Left kidney (tissue), 8 donors: ENCODE results near the gene IGFL3. TPM values are rescaled to one million over a fixed set of nuclear protein-coding genes. Genes with fewer than 3 reads are reported as not detected.
"Not testable (repeated sequence)": the region's sequence is repeated elsewhere in the genome, so short reads cannot be mapped to it uniquely, and the experiment has no call there.

Experiments
- DNase-seq: peaks from one replicate; pipeline ENCODE4 v3.0.0-alpha.2; 2013
- long read RNA-seq, 8 donors: transcript quantifications; one replicate each; lab custom pipeline, GENCODE V29; 2026
- polyA plus RNA-seq: library from polyadenylated mRNA; unstranded; fragments of 120-200 nt; gene quantifications from one replicate; pipeline ENCODE4 v1.2.1, GENCODE V29; 2013; ENCODE audit not compliant: insufficient read length

IGFL3 gene
- not detected for polyA plus RNA-seq
- long read RNA-seq, donor 1, result 0 reads
- long read RNA-seq, donor 2, result 0 reads
- long read RNA-seq, donor 3, result 0 reads
- long read RNA-seq, donor 4, result 0 reads
- long read RNA-seq, donor 5, result 0 reads
- long read RNA-seq, donor 6, result 0 reads
- long read RNA-seq, donor 7, result 0 reads
- long read RNA-seq, donor 8, result 0 reads

DNA sequence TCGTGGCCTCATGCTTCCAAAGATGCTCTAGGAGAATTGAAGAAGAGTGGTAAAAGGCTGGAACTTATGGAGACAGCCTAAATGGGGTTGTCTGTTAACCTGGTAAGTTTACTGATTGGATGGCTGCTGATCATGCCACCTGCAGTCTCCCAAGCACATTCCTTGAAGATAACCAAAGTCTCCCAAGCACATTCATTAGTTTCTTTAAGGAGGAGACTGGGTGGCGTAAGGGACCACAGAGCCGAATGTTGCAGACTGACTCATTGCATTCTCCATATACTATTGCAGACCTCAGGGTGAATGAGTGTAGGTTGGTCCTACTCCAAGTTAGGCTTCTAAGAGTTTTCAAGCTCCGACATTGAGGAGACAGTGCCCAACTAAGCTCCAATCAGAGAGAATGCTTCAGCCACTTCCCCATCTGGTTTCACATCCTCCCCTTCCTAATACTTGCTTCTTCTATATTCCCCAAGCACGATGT lies at the start of gene IGFL3:
TSS of gene IGFL3 (minus strand) at position 51 of the 478 bp plus-strand sequence. CDS start at position 12, 39 bp downstream.
- no peak for DNase-seq

DNA sequence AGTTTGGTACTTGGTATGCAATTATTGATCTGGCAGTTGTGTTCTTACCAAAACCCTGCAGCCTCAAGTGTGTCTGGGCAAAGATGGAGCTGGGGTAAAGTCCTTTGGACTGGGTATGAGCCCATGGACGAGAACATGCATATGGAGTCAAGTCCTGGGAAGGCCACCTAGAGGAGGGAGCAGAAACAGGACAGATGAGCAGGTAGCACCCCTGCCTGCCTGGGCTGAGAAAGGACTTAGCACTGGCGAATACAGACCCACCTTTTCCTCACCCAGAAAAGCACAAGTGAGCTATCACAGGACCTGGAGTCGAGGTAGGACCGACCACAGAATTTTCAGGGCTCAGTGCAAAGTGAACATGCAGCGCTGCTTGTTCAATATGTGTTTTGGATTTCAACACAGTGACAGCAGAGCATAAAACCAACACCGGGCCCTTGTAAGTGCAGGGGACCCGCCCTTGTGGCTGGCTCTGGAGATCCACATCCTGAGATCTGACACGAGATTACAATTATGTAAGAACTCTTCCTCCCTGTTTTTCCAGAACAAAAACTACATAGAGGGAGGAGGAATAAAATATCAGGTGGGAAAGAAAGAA lies 49.5 kb upstream of the IGFL3 start:
- DNase-seq, result no peak

DNA sequence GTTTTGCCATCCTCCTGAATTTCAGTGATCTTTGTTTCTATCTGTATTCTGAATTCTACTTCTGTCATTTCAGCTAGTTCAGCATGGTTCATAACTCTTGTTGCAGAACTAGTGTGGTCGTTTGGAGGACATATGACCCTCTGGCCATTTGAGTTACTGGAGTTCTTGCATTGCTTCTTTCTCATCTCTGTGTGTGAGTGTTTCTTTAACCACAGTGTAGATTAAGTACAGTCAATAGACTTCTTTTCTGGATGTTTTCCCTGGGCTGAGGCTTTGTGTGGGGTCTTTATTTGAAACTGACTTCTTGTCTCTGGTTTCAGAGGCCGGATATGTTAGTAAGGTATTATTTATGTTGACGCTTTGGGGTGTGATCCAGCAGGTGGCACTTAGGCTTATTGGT lies 38.2 kb upstream of the IGFL3 start:
- DNase-seq, result no peak

DNA sequence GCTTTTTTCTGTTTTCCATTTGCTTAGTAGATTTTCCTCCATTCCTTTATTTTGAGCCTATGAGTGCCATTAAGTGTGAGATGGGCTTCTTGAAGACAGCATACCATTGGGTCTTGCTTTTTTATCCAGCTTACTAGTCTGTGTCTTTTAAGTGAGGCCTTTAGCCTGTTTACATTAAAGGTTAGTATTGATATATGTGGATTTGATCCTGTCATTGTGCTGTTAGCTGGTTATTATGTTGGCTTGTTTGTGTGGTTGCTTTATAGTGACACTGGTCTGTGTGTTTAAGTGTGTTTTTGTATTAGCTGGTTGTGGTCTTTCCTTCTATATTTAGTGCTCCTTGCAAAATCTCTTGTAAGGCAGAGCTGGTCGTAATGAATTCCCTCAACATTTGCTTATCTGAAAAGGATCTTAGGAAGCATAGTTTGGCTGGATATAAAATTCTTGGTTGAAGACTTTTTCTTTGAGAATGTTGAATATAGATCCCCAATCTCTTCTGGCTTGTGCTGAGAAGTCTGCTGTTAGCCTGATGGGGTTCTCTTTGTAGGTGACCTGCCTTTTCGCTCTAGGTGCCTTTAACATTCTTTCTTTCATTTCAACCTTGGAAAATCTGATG lies 37.3 kb upstream of the IGFL3 start:
- DNase-seq, result not testable (repeated sequence)

DNA sequence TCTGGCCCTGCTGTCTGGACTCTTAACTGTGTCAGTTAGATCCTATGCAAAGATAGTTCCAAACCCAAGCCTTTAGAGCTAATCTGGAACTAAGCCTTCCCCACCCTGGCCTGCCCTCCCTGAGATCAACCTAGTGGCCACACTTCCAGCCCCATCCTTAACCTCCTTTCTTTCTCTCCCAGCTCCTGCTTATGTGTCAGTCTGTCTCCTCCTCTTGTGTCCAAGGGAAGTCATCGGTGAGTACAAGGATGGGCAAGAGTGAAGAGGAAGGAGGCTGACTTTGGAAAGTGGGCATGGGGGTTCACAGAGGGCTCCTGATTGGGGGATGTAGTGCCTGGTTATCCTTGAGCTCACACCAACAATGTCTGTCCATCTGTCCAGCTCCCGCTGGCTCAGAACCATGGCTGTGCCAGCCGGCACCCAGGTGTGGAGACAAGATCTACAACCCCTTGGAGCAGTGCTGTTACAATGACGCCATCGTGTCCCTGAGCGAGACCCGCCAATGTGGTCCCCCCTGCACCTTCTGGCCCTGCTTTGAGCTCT lies 35.8 kb upstream of the IGFL3 start:
- DNase-seq, result no peak

DNA sequence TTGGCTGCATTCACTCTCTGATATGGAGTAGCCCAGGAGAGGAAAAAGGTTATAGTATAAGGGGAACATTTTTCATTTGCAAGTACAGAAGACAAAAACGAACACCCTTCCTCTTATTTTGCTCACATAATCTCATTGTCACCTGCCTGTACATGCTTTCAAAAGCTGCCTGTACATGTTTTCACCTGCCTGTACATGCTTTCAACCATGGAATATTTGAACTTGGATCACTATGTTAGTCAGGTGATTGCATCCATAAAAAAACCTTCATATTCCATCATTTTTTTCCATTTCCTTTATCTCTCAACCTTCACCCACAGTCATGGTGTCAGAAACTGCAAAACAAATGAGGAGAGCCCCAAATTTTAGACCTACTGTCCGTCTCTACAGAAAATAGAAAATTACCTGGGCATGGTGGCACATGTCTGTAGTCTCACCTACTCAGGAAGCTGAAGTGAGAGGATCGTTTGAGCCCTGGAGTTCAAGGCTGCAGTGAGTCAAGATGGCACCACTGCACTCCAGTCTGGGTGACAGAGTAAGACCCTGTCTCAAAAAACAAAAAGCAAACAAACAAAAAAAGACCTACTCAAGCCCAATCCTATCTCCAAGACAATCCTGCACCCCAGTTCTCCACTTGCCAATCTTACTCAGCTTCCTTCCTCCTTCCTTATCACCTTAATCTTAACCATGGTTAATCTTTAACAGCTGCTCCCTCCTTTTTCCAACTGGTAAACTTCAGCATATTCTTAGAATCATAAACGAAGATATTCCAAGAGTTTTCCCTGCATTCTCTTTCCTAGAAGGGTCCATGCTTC lies 35.1 kb upstream of the IGFL3 start:
- no peak for DNase-seq

DNA sequence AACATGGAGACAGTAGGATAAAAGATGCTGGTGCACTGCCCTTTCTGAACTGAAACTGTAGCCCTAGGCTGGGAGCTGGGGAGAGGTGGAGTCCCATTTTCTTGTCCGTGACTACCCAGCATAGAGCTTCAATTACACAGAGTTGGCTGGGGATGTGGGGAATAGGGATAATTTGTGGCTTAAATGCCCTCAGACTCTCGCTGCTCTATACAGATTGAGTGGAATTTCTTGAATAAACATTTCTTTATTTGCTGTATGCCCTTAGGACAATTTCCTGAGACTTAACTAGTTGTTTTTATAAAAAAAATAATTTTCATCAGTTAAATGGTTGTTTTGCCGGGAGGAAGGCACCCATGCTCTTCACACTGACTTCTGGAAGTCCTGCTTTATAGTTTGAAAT lies 30.7 kb upstream of the IGFL3 start:
- DNase-seq, result no peak

DNA sequence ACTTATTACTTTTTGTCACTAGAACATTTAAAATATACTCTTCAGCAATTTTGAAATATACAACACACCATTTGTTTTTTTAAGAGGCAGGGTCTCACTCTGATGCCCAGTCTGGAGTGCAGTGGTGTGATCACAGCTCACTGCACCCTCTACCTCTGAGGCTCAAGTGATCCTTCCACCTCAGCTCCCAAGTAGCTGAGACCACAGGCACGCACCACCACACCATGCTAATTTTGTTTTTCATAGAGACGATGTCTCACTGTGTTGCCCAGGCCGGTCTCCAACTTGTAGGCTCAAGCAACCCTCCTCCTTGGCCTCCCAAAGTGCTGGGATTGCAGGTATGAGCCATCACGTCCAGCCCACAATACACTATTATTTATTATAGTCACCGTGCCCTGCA lies 26.1 kb upstream of the IGFL3 start:
- DNase-seq, result no peak

DNA sequence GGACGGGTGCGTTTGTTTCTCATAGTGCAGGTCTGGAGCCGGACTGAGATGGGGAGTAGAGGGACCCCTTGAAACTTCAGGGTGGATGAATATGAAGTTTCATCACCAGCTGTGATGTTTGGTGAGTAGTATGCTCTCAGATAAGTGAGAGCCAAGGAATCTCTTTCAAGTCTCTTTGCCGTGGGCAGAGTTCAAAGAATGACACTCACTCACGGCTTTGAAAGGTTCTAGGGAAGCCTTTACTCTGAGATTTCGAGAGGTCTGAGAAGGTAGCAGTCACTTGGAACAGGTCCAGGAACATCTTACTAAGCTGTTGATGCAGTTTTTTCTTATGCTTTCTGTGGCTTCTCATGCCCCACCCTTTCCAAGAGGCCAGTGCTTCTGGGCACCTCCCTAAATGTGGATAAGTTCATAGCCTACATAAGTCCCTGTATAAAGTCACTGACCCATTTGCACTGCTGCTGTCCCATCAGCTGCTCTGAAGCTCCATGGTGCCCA lies 23.4 kb upstream of the IGFL3 start, which contains the start of gene IGFL2:
TSS of gene IGFL2 (plus strand) at position 448 of the 498 bp plus-strand sequence. CDS start at position 489, 41 bp downstream.
- DNase-seq, result no peak

DNA sequence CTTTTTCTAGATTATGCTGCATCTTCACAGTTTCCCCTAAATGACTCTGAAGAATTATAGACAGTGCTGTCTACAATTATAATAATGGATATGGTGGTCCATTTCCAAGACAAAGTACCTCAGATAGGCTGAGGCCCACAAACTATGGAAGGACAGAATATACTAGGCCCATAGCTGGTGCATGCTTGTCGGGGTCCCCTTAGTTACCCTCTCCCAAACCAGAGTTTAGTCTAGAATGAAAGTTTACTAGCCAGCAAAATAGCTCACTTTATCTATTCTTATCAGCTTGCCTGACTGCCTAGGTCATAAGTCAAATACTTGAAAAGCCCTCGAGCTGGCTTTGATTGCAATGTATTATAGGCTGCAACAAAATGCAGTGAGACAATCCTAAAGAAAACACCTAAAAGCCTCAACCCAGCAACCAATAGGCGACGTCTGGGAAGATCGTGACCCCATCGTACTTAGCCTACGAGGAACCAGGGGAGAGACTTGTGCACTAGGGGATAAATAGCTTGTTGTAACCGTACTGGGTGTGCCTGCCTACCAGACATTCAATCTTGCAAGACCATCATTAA lies 22.8 kb upstream of the IGFL3 start:
- no peak for DNase-seq

DNA sequence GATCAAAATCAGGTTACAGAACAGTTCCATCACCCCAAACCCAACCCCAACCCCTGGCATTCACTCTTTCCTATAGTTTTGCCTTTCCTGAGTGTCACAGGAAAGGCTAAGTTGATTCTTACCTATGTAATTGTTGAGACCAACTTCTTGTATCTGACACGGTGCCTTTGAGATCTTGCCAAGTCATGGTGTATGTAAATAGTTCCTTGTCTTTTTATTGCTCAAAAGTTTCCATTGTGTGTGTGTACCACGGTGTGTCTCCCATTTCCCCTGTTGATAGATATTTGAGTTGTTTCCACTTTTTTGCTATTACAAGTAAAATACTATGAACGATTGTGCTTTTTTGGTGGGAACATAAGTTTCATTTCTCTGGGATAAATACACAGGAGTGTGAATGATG lies 20.3 kb upstream of the IGFL3 start:
- no peak for DNase-seq

DNA sequence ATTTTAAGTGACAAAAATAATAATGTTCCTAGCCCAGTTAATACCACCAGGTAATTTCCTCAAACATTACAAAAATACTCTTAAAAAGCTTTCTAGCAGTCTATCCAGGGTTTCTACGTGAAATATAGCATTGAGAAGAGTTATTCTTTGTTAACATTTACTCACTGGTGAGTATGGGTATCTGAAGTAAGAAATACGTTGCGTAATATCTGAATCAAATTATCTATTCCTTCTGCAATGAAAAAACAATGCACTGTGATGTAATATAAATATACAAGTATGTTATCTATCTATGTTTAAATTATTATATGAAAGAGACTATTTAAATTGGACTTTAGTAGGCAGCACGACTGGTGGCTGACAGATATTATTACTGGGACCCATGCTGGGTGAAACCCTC lies 17.8 kb upstream of the IGFL3 start:
- DNase-seq, result no peak

DNA sequence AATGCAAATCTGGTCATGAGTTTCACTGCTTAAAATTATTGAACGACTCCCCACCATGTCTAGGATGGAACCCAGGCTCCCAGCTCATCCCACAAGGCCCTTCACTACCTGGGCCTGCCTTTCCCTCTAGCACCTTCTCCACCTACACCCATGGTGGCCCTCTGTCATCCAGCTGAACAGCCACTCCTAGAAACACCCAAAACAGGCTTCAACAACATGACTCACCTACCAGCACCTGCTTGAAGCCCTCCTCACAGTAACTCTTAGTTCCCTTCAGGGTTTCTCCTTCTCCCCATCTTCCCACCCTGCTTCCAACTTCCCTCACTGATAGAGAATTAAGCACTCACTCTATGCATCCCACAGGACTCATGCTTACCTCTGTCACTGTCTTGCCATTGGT lies 16.9 kb upstream of the IGFL3 start:
- no peak for DNase-seq

DNA sequence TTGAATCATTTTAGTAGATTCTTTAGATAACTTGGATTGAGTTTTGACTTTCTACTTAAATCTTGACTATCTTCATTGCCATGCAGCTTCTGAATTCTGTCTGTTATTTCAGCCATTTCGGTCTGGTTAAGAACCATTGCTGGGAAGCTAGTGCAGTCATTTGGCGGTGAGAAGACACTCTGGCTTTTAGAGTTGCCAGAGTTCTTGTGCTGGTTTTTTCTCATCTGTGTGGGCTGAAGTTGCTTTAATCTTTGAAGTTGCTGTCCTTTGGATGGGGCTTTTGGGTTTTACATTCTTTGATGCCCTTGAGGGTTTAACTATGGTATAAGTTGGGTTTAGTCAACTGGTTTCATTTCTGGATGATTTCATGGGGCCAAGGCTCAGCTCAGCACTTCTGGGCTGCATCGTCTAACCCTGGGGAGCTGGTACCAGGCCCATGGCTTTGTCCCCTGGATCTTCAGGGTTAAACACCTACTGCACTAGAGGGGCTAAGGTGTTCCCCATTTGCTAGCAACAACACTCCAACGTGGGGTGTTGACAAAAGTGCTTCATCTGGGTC lies 13.5 kb upstream of the IGFL3 start:
- DNase-seq, result no peak

DNA sequence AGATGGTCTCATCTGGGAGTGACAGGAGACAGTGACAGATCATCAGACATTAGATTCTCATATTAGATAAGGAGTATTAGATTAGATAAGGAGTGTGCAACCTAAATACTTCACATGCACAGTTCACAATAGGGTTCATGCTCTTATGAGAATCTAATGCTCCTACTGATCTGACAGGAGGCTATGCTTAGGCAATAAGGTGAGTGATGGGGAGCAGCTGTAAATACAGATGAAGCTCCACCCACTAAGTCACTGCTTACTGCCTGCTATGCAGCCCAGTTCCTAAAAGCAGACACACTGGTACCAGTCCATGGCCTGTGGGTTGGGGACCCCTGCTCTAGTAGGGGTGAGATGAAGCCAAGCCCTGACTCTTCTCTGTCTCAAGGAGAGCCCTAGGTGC lies 10.0 kb upstream of the IGFL3 start:
- no peak for DNase-seq

DNA sequence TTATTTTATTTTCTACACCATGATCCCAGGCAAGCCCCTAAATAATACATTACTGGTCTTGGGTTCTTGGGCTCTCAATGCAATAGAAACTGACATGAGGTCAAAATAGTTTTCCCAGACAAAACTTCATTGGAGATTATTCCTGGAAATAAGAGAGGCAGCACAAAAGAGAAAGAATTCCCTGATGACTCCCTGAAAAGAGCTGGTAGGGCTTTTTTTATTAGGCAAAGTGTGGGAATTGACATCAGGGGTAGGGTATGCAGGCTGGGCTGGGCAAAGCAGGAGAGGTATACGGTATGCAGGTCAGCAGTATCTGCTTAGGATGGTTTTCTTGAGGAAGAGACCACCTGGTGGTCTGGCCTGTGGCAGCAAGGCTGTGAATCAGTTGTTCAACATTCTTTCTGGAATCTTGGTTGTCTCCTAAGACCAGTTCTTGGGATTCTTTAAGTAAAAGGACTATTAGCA lies 9.3 kb upstream of the IGFL3 start:
- DNase-seq, result no peak

DNA sequence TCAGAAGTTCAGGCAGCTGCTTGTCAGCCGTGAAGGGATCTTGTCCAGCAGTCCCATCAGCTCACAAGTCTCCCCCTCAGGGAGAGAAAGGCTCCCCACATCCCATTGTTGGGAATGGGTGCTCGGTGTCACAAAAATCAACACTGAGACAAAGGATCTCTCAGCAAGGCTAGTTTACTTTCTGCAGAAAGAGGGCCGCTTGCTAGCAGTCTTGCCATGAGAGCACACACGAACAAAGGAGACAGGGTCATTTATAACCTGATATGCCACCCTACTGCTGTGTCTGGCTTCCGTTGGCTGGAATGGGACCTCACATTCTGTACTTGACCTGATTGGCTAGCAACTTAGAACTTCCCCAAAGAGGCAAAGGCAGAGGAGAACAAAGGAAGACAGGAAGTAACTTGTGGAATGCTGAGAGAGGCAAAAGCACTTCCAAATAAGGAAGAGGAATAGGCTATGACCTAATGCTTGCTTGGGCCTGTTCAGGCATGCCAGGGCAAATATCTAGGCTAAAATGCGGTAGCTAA lies 8.7 kb upstream of the IGFL3 start:
- peak; percentile 52 for DNase-seq

DNA sequence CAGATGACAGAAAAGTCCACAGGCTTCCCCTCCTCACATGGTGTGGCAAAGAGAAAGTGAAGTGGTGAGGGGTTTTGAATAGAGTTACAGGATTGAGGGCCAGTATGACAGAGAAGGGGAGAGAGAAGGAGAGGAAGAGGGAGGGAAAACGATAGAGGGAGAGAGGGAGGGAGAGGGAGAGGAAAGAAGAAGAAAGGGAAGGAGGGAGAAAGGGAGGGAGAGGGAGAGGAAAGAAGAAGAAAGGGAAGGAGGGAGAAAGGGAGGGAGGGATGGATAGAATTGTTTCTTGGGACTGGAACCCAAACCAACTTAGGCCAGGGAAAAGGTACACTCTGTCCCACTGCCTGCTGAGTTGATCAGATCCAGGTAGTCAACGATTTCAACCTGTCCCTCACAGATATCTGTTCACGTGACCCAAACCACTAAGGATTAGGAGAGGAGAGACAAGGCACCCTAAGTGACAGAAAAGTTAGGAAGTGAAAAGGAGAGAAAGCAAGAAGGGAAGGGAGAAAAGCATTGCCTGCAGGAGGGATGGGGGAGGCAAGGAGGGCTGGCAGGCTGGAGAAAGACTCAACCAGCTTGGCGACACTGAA lies 8.1 kb upstream of the IGFL3 start:
- DNase-seq, result no peak

DNA sequence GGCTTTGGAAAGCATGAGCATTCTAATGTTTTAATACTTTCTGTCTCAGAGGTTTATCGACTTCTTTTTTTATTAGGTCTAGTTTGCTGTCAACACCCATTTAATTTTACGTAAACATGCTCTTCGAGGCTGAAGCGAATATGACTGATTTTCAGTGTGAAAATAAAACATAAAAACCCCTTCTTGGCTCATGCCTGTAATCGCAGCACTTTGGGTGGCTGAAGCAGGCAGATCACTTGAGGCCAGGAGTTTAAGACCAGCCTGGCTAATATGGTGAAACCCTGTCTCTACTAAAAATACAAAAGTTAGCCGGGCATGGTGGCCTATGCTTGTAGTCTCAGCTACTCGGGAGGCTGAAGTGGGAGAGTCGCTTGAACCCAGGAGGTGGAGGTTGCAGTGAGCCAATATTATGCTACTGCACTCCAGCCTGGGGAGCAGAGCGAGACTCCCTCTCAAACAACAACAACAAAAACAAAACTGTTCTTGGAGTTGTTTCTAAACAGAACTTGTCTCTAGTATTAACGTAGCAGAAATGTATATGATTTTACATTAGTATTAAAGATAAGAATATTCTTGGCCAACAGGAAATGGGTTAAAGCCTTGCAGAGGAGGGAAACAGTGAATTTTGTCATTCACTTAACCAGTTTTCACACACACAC lies 7.1 kb upstream of the IGFL3 start:
- no peak for DNase-seq

DNA sequence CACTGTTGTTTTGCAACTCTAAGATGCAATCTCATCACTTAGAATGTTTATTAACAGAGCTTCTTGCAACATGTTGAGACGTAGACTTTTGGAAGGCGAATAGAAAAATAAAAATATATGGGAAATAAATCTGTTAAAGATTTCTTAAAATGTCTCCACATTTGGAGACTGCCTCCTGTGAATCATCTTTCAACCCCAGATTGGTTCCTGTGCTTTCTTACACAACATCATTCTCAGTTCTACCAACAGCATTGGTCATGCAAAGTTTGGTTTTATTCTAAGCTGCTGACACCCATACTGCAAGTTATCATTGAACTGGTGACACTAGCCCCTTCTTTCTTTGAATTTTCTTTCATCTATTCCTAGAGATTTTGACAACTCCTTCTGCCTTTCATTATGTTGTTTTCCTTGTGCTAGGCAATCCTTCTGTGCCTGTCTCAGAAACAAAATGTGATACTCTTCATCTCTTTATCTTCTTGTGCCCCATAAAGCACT lies 1.6 kb upstream of the IGFL3 start:
- no peak for DNase-seq
